BLaER1 (cell line): ENCODE results near the gene CATSPER4.

Source experiments
- H3K27ac ChIP-seq: shearing (Covaris generic); formaldehyde crosslinking; 2 replicates; pipeline ENCODE4 v1.8.1; 2022
- H3K27me3 ChIP-seq: shearing (Covaris generic); formaldehyde crosslinking; 2 replicates; pipeline ENCODE4 v1.8.1; 2022
- H3K36me3 ChIP-seq: shearing (Covaris generic); formaldehyde crosslinking; 2 replicates; pipeline ENCODE4 v1.8.1; 2022
- H3K4me1 ChIP-seq: shearing (Covaris generic); formaldehyde crosslinking; 2 replicates; pipeline ENCODE4 v1.8.1; 2022
- H3K4me2 ChIP-seq: shearing (Covaris generic); formaldehyde crosslinking; 2 replicates; pipeline ENCODE4 v1.8.1; 2022
- H3K4me3 ChIP-seq: shearing (Covaris generic); formaldehyde crosslinking; 2 replicates; pipeline ENCODE4 v1.8.1; 2022
- H3K9ac ChIP-seq: shearing (Covaris generic); formaldehyde crosslinking; 2 replicates; pipeline ENCODE4 v1.8.1; 2022
- H3K9me3 ChIP-seq: shearing (Covaris generic); formaldehyde crosslinking; 2 replicates; pipeline ENCODE4 v1.8.1; 2022
- H4K20me1 ChIP-seq: shearing (Covaris generic); formaldehyde crosslinking; 2 replicates; pipeline ENCODE4 v1.8.1; 2022
- Cebpa-rat ChIP-seq: shearing (Covaris generic); IDR thresholded peaks from 2 replicates; pipeline ENCODE4 v1.8.1; 2022

CATSPER4 gene

DNA sequence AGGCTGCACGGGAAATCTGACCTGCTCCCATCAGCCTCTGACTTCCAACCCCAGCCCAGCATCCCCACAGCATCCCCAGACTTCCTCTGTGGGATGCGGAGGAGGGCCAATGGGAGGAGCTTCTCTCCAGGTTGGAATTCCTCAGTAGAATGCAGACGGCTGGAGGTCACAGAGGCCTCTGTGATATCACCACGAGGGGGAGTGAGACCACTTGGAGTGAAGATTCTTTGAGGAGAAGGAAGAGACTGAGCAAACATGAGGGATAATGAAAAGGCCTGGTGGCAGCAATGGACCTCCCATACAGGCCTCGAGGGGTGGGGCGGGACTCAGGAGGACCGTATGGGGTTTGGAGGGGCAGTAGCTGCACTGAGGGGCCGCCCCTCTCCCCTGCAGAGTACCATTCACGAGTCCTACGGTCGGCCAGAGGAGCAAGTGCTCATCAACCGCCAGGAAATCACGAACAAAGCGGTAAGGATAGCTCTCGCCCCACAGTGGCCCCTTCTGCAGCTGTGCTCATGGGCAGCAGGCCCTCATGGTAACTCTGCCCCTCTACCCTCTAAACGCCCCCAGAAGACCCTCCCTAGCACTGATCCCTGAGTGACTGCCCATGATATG lies at the start of gene CATSPER4:
Gene CATSPER4 (plus strand): TSS at position 230 of the 615 bp plus-strand sequence. CDS start 26 bp downstream, at position 256.
- no peak for TF ChIP-seq Cebpa-rat
- Histone ChIP-seq H3K9ac (no peak within 1 kb of the TSS), H3K27me3 (no peaks in the 10 kb centered on the region), H3K4me1 (peaks cover 15% of the 10 kb centered on the region), H3K36me3 (no peaks in the 10 kb centered on the region), H3K27ac (no peak within 1 kb of the TSS), H3K4me3 (no peak within 1 kb of the TSS), H3K4me2 (peak within 1 kb of the TSS; percentile 49), H3K9me3 (no peaks in the 10 kb centered on the region), H4K20me1 (no peaks in the 10 kb centered on the region)

DNA sequence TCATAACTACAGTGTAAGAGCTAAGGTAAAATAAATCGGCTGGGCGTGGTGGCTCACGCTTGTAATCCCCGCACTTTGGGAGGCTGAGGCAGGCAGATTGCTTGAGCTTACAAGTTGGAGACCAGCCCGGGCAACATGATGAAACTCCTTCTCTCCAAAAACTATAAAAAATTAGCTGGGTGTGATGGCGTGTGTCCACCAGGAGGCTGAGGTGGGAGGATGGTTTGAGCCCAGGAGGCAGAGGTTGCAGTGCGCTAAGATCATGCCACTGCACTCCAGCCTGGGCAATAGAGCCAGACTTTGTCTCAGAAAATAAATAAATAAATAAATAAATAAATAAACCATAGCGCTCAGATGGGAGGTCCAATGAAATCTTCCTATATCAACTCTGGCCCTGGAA lies 48.2 kb upstream of the CATSPER4 start:
- Histone ChIP-seq H3K4me2 (no peak overlapping the region), H3K27ac (no peak overlapping the region), H3K9me3 (no peaks in the 10 kb centered on the region), H3K4me1 (peaks cover 30% of the 10 kb centered on the region), H4K20me1 (no peaks in the 10 kb centered on the region), H3K27me3 (no peaks in the 10 kb centered on the region), H3K9ac (no peak overlapping the region), H3K36me3 (no peaks in the 10 kb centered on the region), H3K4me3 (no peak overlapping the region)
- TF ChIP-seq Cebpa-rat: no peak

DNA sequence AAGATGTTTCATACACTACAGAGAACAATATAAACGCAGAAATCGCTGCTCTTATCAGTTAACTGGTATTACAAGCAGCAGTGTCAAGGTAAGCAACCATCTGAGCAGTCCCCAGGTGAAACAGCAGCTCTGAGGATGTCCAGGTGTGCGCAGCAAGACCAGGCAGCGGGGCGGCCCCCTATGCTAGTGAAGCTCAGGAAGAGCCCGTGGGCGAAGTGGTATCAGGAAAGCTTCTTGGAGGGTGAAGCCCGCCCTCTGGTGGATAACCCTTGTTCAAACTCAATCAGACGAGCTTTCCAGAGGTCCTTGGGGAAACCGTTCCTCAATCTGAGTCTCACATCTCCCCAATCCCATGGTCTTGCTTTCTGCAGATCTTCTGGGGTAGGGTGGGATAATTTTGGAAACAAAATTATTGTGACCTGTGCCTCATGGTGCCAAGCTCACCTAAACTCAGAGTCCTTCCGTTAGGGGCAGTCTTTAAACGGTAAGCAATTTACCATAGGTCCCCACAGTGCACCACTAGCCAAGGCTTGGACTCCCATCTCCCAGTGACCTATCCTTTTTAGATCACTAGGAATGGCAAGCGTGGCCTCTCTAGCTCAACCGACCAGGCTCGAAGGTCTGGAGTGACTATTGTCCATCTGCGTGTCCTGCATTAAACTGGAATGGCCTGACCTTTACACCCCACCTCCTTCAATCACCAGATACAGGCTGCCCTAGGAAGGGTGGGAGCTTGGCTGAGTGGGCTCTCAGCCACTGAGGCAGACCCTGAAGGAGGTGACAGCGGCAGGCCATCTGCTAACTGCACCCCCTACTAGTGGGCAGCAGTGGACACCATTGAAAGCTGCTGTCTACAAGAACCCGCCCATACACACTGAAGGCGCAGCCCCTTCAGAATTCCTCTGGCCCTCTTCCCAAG lies 45.1 kb upstream of the CATSPER4 start:
- peak overlapping the region; percentile 21; the same call in 1 of the 2 replicates for H3K4me2 ChIP-seq
- H3K4me3 ChIP-seq: no peak overlapping the region
- no peaks in the 10 kb centered on the region for H4K20me1 ChIP-seq
- no peaks in the 10 kb centered on the region for H3K27me3 ChIP-seq
- 0 out of 2 replicates have a peak, but pooled peaks cover 9% of the 10 kb centered on the region for H3K4me1 ChIP-seq
- no peaks in the 10 kb centered on the region for H3K36me3 ChIP-seq
- H3K9ac ChIP-seq: no peak overlapping the region
- H3K9me3 ChIP-seq: no peaks in the 10 kb centered on the region
- no peak for TF ChIP-seq Cebpa-rat
- no peak overlapping the region for H3K27ac ChIP-seq

- H3K9me3 ChIP-seq: no peaks in the 10 kb centered on the region
- no peak for TF ChIP-seq Cebpa-rat
- no peak overlapping the region for H3K27ac ChIP-seq
- no peaks in the 10 kb centered on the region for H3K36me3 ChIP-seq
- no peaks in the 10 kb centered on the region for H4K20me1 ChIP-seq
- no peak overlapping the region for H3K4me2 ChIP-seq
- H3K9ac ChIP-seq: no peak overlapping the region
- H3K4me1 ChIP-seq: 0 out of 2 replicates have a peak, but pooled peaks cover 9% of the 10 kb centered on the region
- no peak overlapping the region for H3K4me3 ChIP-seq
- no peaks in the 10 kb centered on the region for H3K27me3 ChIP-seq
Observed at GRCh38 chr1:26145960-26146294, 44.5 kb upstream of the CATSPER4 start.

- Histone ChIP-seq H4K20me1 (no peaks in the 10 kb centered on the region), H3K36me3 (no peaks in the 10 kb centered on the region), H3K9me3 (no peaks in the 10 kb centered on the region), H3K27ac (no peak overlapping the region), H3K4me2 (no peak overlapping the region), H3K9ac (no peak overlapping the region), H3K4me1 (peaks cover 25% of the 10 kb centered on the region), H3K4me3 (no peak overlapping the region), H3K27me3 (no peaks in the 10 kb centered on the region)
- no peak for TF ChIP-seq Cebpa-rat
Observed at GRCh38 chr1:26148887-26149286, 41.5 kb upstream of the CATSPER4 start.

DNA sequence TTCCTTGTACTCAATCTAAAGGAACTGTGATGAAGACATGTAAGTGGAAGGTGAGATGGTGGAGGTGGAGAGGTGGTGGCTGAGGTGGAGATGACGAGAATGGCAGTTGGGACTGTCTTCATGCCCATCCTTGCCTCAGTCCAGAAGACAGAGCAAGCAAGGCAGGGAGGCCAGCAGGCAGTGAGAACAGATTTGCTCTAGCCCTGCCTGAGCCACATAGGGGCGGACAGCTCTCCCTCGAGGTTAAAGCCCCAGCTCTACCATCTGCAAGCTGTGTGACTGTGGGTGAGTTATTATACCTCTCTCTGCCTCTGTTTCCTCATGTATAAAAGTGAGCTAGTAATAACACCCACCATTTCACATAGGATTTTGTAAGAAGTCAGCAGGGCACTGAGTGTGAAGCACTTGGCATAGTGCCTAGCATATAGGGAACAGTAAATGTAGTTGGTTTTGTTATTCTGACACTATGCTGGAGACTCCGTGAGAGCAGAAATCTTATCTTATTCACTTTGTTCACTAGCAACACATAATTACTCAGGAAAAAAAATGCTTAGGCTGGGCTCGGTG lies 36.4 kb upstream of the CATSPER4 start:
- no peaks in the 10 kb centered on the region for H3K36me3 ChIP-seq
- H4K20me1 ChIP-seq: no peaks in the 10 kb centered on the region
- H3K27me3 ChIP-seq: no peaks in the 10 kb centered on the region
- peak overlapping the region; percentile 100 for H3K4me2 ChIP-seq
- H3K4me3 ChIP-seq: no peak overlapping the region
- H3K9ac ChIP-seq: no peak overlapping the region
- no peak for TF ChIP-seq Cebpa-rat
- peaks cover 68% of the 10 kb centered on the region for H3K4me1 ChIP-seq
- H3K9me3 ChIP-seq: no peaks in the 10 kb centered on the region
- H3K27ac ChIP-seq: no peak overlapping the region

GRCh38 chr1:26154750-26155149 lies 35.7 kb upstream of the CATSPER4 start:
- Histone ChIP-seq H3K27me3 (no peaks in the 10 kb centered on the region), H3K27ac (peak overlapping the region; percentile 68), H3K36me3 (no peaks in the 10 kb centered on the region), H3K4me3 (peak overlapping the region; percentile 62), H3K4me1 (peaks cover 75% of the 10 kb centered on the region), H4K20me1 (no peaks in the 10 kb centered on the region), H3K9ac (peak overlapping the region; percentile 64), H3K9me3 (no peaks in the 10 kb centered on the region), H3K4me2 (peak overlapping the region; percentile 100)
- no peak for TF ChIP-seq Cebpa-rat

GRCh38 chr1:26155370-26156284 lies 34.8 kb upstream of the CATSPER4 start:
- Histone ChIP-seq H3K4me3 (peak overlapping the region; percentile 62), H3K4me2 (peak overlapping the region; percentile 100), H3K27me3 (no peaks in the 10 kb centered on the region), H3K27ac (peak overlapping the region; percentile 68), H4K20me1 (no peaks in the 10 kb centered on the region), H3K4me1 (peaks cover 84% of the 10 kb centered on the region), H3K9me3 (no peaks in the 10 kb centered on the region), H3K36me3 (no peaks in the 10 kb centered on the region), H3K9ac (peak overlapping the region; percentile 64)
- TF ChIP-seq Cebpa-rat: no peak
